Keratinocyte (primary cell): ENCODE data around the gene TMF1. TPM values are rescaled to one million over a fixed set of nuclear protein-coding genes. Genes with fewer than 3 reads are reported as not detected.

Source experiments
- DNase-seq: peaks from one replicate; pipeline ENCODE4 v3.0.0-alpha.2; 2011; ENCODE audit warnings: low read depth, missing footprints, low spot score
- FAIRE-seq: peaks from 2 replicates; lab custom pipeline; 2011; peaks lifted over from hg19 to GRCh38; lab: Jason Lieb, UNC
- H2AFZ ChIP-seq: 2 replicates; pipeline ENCODE4 v1.6.0; 2012; ENCODE audit warnings: low read length, control low read depth, inconsistent platforms; ENCODE audit not compliant: control insufficient read depth
- H3K27ac ChIP-seq: 2 replicates; pipeline ENCODE4 v1.5.1; 2011; ENCODE audit warnings: low read length; ENCODE audit not compliant: control insufficient read depth, insufficient read depth
- H3K27me3 ChIP-seq: 3 replicates; pipeline ENCODE4 v1.6.0; 2011; ENCODE audit warnings: low read length; ENCODE audit not compliant: control insufficient read depth, insufficient read depth; ENCODE audit errors: extremely low read depth
- H3K36me3 ChIP-seq, 2 experiments: 2 replicates in 1 of 2; 3 replicates in 1 of 2; pipeline ENCODE4 v1.5.1; 2011; ENCODE audit warnings: low read length in 2 of 2, mild to moderate bottlenecking in 1 of 2; ENCODE audit not compliant: control insufficient read depth in 2 of 2, insufficient read depth in 2 of 2; ENCODE audit errors: extremely low read depth in 1 of 2
- H3K4me1 ChIP-seq: 3 replicates; pipeline ENCODE4 v1.5.1; 2011; ENCODE audit warnings: low read length; ENCODE audit not compliant: control insufficient read depth, insufficient read depth; ENCODE audit errors: extremely low read depth
- H3K4me2 ChIP-seq: 3 replicates; pipeline ENCODE4 v1.6.0; 2011; ENCODE audit warnings: low read depth, low read length; ENCODE audit not compliant: control insufficient read depth, insufficient read depth; ENCODE audit errors: extremely low read depth
- H3K4me3 ChIP-seq, 3 experiments: fragments of 200-600 bp in 1 of 3; sonication (generic) in 1 of 3; 2 replicates in 2 of 3; 3 replicates in 1 of 3; pipeline ENCODE4 v1.5.1; 2011 to 2016; ENCODE audit warnings: low read length in 3 of 3, mild to moderate bottlenecking in 3 of 3, control low read depth in 2 of 3, inconsistent platforms in 1 of 3, low read depth in 1 of 3, mixed read lengths in 1 of 3, mixed run types in 1 of 3, moderate library complexity in 1 of 3; ENCODE audit not compliant: control insufficient read depth in 2 of 3, insufficient read depth in 2 of 3; ENCODE audit errors: extremely low read depth in 1 of 3
- H3K79me2 ChIP-seq: 2 replicates; pipeline ENCODE4 v1.6.0; 2012; ENCODE audit warnings: low read length; ENCODE audit not compliant: control insufficient read depth, insufficient read depth
- H3K9ac ChIP-seq: 3 replicates; pipeline ENCODE4 v1.6.0; 2011; ENCODE audit warnings: low read length; ENCODE audit not compliant: control insufficient read depth, insufficient read depth; ENCODE audit errors: extremely low read depth
- H3K9me1 ChIP-seq: 3 replicates; pipeline ENCODE4 v1.6.0; 2011; ENCODE audit warnings: low read length; ENCODE audit not compliant: control insufficient read depth, insufficient read depth; ENCODE audit errors: extremely low read depth
- H3K9me3 ChIP-seq: 2 replicates; pipeline ENCODE4 v1.5.1; 2012; ENCODE audit warnings: low read depth, low read length; ENCODE audit not compliant: control insufficient read depth
- H4K20me1 ChIP-seq: 3 replicates; pipeline ENCODE4 v1.6.0; 2011; ENCODE audit warnings: low read length; ENCODE audit not compliant: control insufficient read depth, insufficient read depth; ENCODE audit errors: extremely low read depth
- EZH2 ChIP-seq: IDR thresholded peaks from one replicate; pipeline ENCODE4 v1.6.1; 2012; ENCODE audit warnings: inconsistent platforms, mild to moderate bottlenecking, low read length, moderate library complexity
- dilution Hi-C: fragments of 300-500 bp; cut with MboI; formaldehyde crosslinking; loops from one replicate; pipeline ENCODE4 v1.7.0; 2020; ENCODE audit warnings: low sequenced_read_pairs; ENCODE audit not compliant: extremely low pct_ligation_motif_present
- polyA plus RNA-seq, 5 experiments: library from polyadenylated mRNA; depleted of rRNA in 3 of 5; stranded (reverse) in 3 of 5; stranded (forward) in 1 of 5; unstranded in 1 of 5; fragments of >200 nt; gene quantifications; 1 replicate in 1 of 5; 2 replicates in 3 of 5; 3 replicates in 1 of 5; pipeline versions ENCODE4 v1.2.1 to v1.2.3, GENCODE V29; 2011 to 2012; ENCODE audit warnings: missing spikeins in 2 of 5, low read depth in 1 of 5, low replicate concordance in 1 of 5
- TF ChIP-seq, protein P1 (sequence below), 3 experiments: IDR thresholded peaks in 1 of 3; conservative IDR thresholded peaks in 1 of 3; optimal IDR thresholded peaks in 1 of 3; 2 replicates in 2 of 3; 3 replicates in 1 of 3; pipeline versions ENCODE3 to v1.5.1; 2011; ENCODE audit warnings: low read length in 3 of 3, mild to moderate bottlenecking in 3 of 3, moderate library complexity in 2 of 3, control low read depth in 1 of 3, inconsistent platforms in 1 of 3; ENCODE audit not compliant: insufficient read depth in 2 of 3; ENCODE audit errors: extremely low read depth in 1 of 3

The TMF1 gene
- polyA plus RNA-seq, 1 donor (not counting 4 experiments of a cell fraction or from before 2014, with no cell fraction given) = 13.7 TPM

DNA sequence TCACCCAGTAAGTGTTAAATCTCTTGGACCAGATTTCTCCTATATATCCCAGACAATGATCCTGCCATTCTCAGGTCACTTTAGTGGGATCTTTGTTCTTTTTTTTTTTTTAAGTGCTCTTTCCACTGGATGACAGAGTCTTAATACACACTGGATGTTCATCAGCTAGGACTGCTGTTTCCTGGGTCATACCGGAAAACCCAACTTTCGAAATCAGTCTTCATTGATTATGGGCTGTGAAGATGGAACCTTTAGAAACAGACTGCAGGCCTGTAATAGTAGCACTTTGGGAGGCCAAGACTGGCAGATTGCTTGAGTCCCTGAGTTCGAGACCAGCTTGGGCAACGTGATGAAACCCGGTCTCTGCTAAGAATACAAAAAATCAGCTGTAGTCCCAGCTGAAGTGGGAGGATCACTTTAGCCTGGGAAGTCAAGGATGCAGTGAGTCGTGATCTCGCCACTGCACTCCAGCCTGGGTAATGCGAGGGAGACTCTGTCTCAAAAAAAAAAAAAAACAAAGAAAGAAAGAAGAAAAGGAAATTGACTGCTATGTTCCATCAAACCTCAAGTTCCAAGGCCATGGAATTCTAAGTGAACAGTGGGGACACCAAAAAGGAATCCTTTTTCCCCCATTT is 40.9 kb downstream of the TMF1 start:
- TF ChIP-seq, protein P1, sequence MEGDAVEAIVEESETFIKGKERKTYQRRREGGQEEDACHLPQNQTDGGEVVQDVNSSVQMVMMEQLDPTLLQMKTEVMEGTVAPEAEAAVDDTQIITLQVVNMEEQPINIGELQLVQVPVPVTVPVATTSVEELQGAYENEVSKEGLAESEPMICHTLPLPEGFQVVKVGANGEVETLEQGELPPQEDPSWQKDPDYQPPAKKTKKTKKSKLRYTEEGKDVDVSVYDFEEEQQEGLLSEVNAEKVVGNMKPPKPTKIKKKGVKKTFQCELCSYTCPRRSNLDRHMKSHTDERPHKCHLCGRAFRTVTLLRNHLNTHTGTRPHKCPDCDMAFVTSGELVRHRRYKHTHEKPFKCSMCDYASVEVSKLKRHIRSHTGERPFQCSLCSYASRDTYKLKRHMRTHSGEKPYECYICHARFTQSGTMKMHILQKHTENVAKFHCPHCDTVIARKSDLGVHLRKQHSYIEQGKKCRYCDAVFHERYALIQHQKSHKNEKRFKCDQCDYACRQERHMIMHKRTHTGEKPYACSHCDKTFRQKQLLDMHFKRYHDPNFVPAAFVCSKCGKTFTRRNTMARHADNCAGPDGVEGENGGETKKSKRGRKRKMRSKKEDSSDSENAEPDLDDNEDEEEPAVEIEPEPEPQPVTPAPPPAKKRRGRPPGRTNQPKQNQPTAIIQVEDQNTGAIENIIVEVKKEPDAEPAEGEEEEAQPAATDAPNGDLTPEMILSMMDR (optimal IDR thresholded peaks at IDR 0.05 in 1 of 3, IDR thresholded peaks at IDR 0.05 in 1 of 3, conservative IDR thresholded peaks at IDR 0.05 in 1 of 3; ENCODE audit: extremely low read depth in 1 of 3, insufficient read depth in 2 of 3, low read length in 3 of 3) = no peak
- no peak for TF ChIP-seq EZH2
- H3K9ac ChIP-seq = peak overlapping the region; percentile 5
- peak overlapping the region; percentile 7 for H3K27ac ChIP-seq
- no peak overlapping the region for H2AFZ ChIP-seq
- peak overlapping the region in 1 of 3 experiments; percentile 0 for H3K4me3 ChIP-seq
- no peaks in the 10 kb centered on the region for H3K9me1 ChIP-seq
- dilution Hi-C loops = no loop called here
- FAIRE-seq (no peak), DNase-seq (no peak)
- no peaks in the 10 kb centered on the region for H3K27me3 ChIP-seq
- peaks cover 20% of the 10 kb centered on the region for H3K79me2 ChIP-seq
- H3K36me3 ChIP-seq = peaks cover 7 to 8% of the 10 kb centered on the region in 2 experiments
- peaks cover 40% of the 10 kb centered on the region for H3K4me1 ChIP-seq
- H3K4me2 ChIP-seq = peak overlapping the region; percentile 77
- H3K9me3 ChIP-seq = no peaks in the 10 kb centered on the region
- no peaks in the 10 kb centered on the region for H4K20me1 ChIP-seq

DNA sequence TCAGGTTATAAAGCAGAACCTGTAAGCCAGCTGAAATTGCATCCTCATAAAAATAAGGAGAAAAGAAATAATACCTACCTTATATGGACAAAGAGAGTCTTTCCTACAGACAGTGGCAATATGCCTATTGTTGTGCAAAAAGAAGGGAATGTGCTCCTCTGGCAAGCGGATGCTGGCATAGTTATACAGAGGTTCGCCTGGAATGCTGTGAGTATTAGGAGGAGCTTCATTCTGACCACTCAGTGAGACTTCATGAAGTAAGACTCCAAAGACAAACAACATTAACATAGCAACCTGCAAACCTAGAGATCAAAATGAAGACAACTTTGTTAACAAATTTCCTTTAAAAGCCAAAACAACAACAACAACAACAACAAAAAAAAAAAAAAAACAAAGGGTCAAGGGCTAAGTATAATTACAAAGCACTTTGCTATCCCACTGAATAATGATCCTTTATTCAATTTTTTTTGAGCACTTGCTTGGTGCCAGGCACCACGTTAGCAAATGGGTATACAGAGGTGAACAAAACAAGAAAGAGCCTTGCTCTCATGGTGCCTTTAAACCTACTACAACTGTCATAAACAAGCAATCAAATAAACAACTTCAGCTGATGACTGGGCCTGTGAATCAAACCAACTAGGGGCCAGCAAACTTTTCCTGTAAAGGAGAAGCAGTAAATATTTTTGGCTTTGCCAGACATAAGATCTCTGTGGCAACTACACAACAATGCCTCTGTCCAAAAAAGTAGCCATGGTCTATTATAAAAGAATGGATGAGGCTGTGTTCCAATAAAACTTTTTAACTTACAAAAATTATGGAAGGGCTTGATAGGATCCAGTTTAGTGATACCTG is 42.3 kb downstream of the TMF1 start:
- H3K4me2 ChIP-seq = no peak overlapping the region
- peak overlapping the region; percentile 10 for H3K27ac ChIP-seq
- FAIRE-seq (peak; percentile 32), DNase-seq (no peak)
- H3K9ac ChIP-seq = no peak overlapping the region
- no peak overlapping the region for H3K4me3 ChIP-seq
- no peaks in the 10 kb centered on the region for H4K20me1 ChIP-seq
- dilution Hi-C loops = no loop called here
- H3K79me2 ChIP-seq = peaks cover 13% of the 10 kb centered on the region
- H2AFZ ChIP-seq = no peak overlapping the region
- H3K9me3 ChIP-seq = no peaks in the 10 kb centered on the region
- peaks cover 7 to 8% of the 10 kb centered on the region in 2 experiments for H3K36me3 ChIP-seq
- peaks cover 47% of the 10 kb centered on the region for H3K4me1 ChIP-seq
- no peak for TF ChIP-seq EZH2
- TF ChIP-seq, protein P1 (optimal IDR thresholded peaks at IDR 0.05 in 1 of 3, IDR thresholded peaks at IDR 0.05 in 1 of 3, conservative IDR thresholded peaks at IDR 0.05 in 1 of 3; ENCODE audit: extremely low read depth in 1 of 3, insufficient read depth in 2 of 3, low read length in 3 of 3) = no peak
- no peaks in the 10 kb centered on the region for H3K9me1 ChIP-seq
- H3K27me3 ChIP-seq = no peaks in the 10 kb centered on the region
